ENCODE data around the gene TNC.

- no peak for TF ChIP-seq CTCF (IDR thresholded peaks at IDR 0.05)
- TF ChIP-seq POLR2A (IDR thresholded peaks at IDR 0.05): no peak
- no peak for TF ChIP-seq POLR2AphosphoS5 (IDR thresholded peaks at IDR 0.05)
Observed at GRCh38 chr9:115111874-115112273, 6.1 kb downstream of the TNC start.

Measured in suprapubic skin (tissue), 4 donors.